ENCODE data around the gene FNDC1. TPM values are rescaled to one million over a fixed set of nuclear protein-coding genes. Genes with fewer than 3 reads are reported as not detected.

The FNDC1 gene
- total RNA-seq, 1 donor from 2014 or later: 13.8 TPM

DNA sequence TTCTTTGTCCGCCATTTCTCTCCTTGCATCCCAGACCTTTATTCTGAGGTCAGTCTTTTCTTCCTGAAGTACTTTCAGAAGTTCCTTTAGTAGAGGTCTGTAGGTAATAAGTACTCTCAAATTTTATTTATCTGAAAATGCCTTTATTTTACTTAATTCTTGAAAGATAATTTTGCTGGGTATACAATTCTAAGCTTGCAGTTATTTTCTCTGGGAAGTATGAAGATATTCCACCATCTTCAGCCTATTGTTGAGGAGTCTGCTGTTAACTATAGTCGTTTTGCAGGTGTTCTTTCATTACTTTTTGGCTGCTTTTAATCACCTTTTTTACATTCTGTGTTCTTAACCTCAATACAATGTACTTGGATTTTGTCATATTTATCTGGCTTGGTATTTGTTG lies 13.5 kb upstream of the FNDC1 start:
- DNase-seq (ENCODE audit: low spot score): no peak
- H3K27ac Mint-ChIP-seq (ENCODE audit: unreplicated experiment): no peak overlapping the region
- peaks cover 4% of the 10 kb centered on the region for H3K4me1 Mint-ChIP-seq (ENCODE audit: low read depth)
- H3K36me3 Mint-ChIP-seq (ENCODE audit: low read depth): peaks cover 2% of the 10 kb centered on the region
- H3K4me3 Mint-ChIP-seq (ENCODE audit: unreplicated experiment): no peak overlapping the region
- H3K9me3 Mint-ChIP-seq (ENCODE audit: low read depth): peaks cover 20% of the 10 kb centered on the region
- peaks cover 8% of the 10 kb centered on the region for H3K27me3 Mint-ChIP-seq (ENCODE audit: low read depth)
- no peak for TF ChIP-seq CTCF (IDR thresholded peaks at IDR 0.05)

GRCh38 chr6:159156089-159156488 lies 13.1 kb upstream of the FNDC1 start:
- Mint-ChIP-seq H3K27me3 (ENCODE audit: low read depth) (peaks cover 8% of the 10 kb centered on the region), H3K36me3 (ENCODE audit: low read depth) (peaks cover 2% of the 10 kb centered on the region), H3K9me3 (ENCODE audit: low read depth) (peaks cover 20% of the 10 kb centered on the region), H3K4me3 (ENCODE audit: unreplicated experiment) (no peak overlapping the region), H3K27ac (ENCODE audit: unreplicated experiment) (no peak overlapping the region), H3K4me1 (ENCODE audit: low read depth) (peaks cover 4% of the 10 kb centered on the region)
- DNase-seq (ENCODE audit: low spot score): no peak
- TF ChIP-seq CTCF (IDR thresholded peaks at IDR 0.05): no peak

GRCh38 chr6:159157431-159157830 lies 11.8 kb upstream of the FNDC1 start:
- no peak overlapping the region for H3K4me3 Mint-ChIP-seq (ENCODE audit: unreplicated experiment)
- TF ChIP-seq CTCF (IDR thresholded peaks at IDR 0.05): no peak
- no peak for DNase-seq (ENCODE audit: low spot score)
- H3K27me3 Mint-ChIP-seq (ENCODE audit: low read depth): peaks cover 4% of the 10 kb centered on the region
- H3K4me1 Mint-ChIP-seq (ENCODE audit: low read depth): no peaks in the 10 kb centered on the region
- H3K27ac Mint-ChIP-seq (ENCODE audit: unreplicated experiment): no peak overlapping the region
- peaks cover 2% of the 10 kb centered on the region for H3K36me3 Mint-ChIP-seq (ENCODE audit: low read depth)
- peaks cover 20% of the 10 kb centered on the region for H3K9me3 Mint-ChIP-seq (ENCODE audit: low read depth)

GRCh38 chr6:159161839-159162238 lies 7.4 kb upstream of the FNDC1 start:
- H3K4me3 Mint-ChIP-seq (ENCODE audit: unreplicated experiment): no peak overlapping the region
- H3K36me3 Mint-ChIP-seq (ENCODE audit: low read depth): no peaks in the 10 kb centered on the region
- no peak overlapping the region for H3K27ac Mint-ChIP-seq (ENCODE audit: unreplicated experiment)
- no peak for TF ChIP-seq CTCF (IDR thresholded peaks at IDR 0.05)
- peaks cover 4% of the 10 kb centered on the region for H3K9me3 Mint-ChIP-seq (ENCODE audit: low read depth)
- H3K4me1 Mint-ChIP-seq (ENCODE audit: low read depth): peaks cover 29% of the 10 kb centered on the region
- peaks cover 2% of the 10 kb centered on the region for H3K27me3 Mint-ChIP-seq (ENCODE audit: low read depth)
- no peak for DNase-seq (ENCODE audit: low spot score)

GRCh38 chr6:159163901-159164370 lies 5.3 kb upstream of the FNDC1 start:
- H3K9me3 Mint-ChIP-seq (ENCODE audit: low read depth): no peaks in the 10 kb centered on the region
- no peak for DNase-seq (ENCODE audit: low spot score)
- TF ChIP-seq CTCF (IDR thresholded peaks at IDR 0.05): no peak
- peaks cover 2% of the 10 kb centered on the region for H3K36me3 Mint-ChIP-seq (ENCODE audit: low read depth)
- peaks cover 37% of the 10 kb centered on the region for H3K4me1 Mint-ChIP-seq (ENCODE audit: low read depth)
- peak overlapping the region; percentile 86 for H3K27ac Mint-ChIP-seq (ENCODE audit: unreplicated experiment)
- H3K4me3 Mint-ChIP-seq (ENCODE audit: unreplicated experiment): no peak overlapping the region
- peaks cover 7% of the 10 kb centered on the region for H3K27me3 Mint-ChIP-seq (ENCODE audit: low read depth)
